Large intestine (tissue), 3 donors: ENCODE results near the gene CSNK1D. TPM values are rescaled to one million over a fixed set of nuclear protein-coding genes. Genes with fewer than 3 reads are reported as not detected.

Source experiments
- DNase-seq, 2 donors: peaks; one replicate each; pipeline versions ENCODE4 v3.0.0 to v3.0.0-alpha.2; 2013
- H3K27ac ChIP-seq: one replicate; pipeline ENCODE4 v1.5.1; 2013; ENCODE audit warnings: low read length
- H3K27me3 ChIP-seq: 2 replicates; pipeline ENCODE4 v1.6.1; 2013; ENCODE audit warnings: low read length; ENCODE audit not compliant: control insufficient read depth, insufficient read depth
- H3K36me3 ChIP-seq: 2 replicates; pipeline ENCODE4 v1.6.1; 2013; ENCODE audit warnings: low read length; ENCODE audit not compliant: control insufficient read depth, insufficient read depth
- H3K4me1 ChIP-seq: one replicate; pipeline ENCODE4 v1.6.1; 2013; ENCODE audit warnings: low read length; ENCODE audit not compliant: control insufficient read depth, insufficient read depth
- H3K4me3 ChIP-seq: one replicate; pipeline ENCODE4 v1.5.1; 2013; ENCODE audit warnings: low read length
- H3K9me3 ChIP-seq: one replicate; pipeline ENCODE4 v1.6.1; 2013; ENCODE audit warnings: mild to moderate bottlenecking, low read depth, low read length, moderate library complexity; ENCODE audit not compliant: control insufficient read depth
- WGBS: methylation state at CpG from one replicate; pipeline ENCODE4 v1.1.5; 2013; ENCODE audit warnings: low lambda C conversion rate; ENCODE audit not compliant: insufficient coverage; 5-methylcytosine and 5-hydroxymethylcytosine counted together
- polyA plus RNA-seq: library from polyadenylated mRNA; unstranded; fragments of 120-200 nt; gene quantifications from one replicate; pipeline ENCODE4 v1.2.1, GENCODE V29; 2013

Gene CSNK1D
- polyA plus RNA-seq, 1 donor, result 147 TPM

DNA sequence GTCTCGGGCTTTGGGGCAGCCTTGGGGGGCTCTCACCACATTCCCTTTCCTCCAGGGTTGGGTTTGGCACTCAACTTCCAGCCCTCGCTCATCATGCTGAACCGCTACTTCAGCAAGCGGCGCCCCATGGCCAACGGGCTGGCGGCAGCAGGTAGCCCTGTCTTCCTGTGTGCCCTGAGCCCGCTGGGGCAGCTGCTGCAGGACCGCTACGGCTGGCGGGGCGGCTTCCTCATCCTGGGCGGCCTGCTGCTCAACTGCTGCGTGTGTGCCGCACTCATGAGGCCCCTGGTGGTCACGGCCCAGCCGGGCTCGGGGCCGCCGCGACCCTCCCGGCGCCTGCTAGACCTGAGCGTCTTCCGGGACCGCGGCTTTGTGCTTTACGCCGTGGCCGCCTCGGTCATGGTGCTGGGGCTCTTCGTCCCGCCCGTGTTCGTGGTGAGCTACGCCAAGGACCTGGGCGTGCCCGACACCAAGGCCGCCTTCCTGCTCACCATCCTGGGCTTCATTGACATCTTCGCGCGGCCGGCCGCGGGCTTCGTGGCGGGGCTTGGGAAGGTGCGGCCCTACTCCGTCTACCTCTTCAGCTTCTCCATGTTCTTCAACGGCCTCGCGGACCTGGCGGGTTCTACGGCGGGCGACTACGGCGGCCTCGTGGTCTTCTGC lies 36.3 kb downstream of the CSNK1D start:
- WGBS, result no CpG with 5 or more reads among the region's 59 CpGs
- Histone ChIP-seq H3K4me3 (no peak overlapping the region), H3K36me3 (peaks cover 31% of the 10 kb centered on the region), H3K9me3 (peaks cover 5% of the 10 kb centered on the region), H3K27me3 (no peaks in the 10 kb centered on the region), H3K4me1 (peaks cover 54% of the 10 kb centered on the region), H3K27ac (no peak overlapping the region)
- DNase-seq, result no peak

DNA sequence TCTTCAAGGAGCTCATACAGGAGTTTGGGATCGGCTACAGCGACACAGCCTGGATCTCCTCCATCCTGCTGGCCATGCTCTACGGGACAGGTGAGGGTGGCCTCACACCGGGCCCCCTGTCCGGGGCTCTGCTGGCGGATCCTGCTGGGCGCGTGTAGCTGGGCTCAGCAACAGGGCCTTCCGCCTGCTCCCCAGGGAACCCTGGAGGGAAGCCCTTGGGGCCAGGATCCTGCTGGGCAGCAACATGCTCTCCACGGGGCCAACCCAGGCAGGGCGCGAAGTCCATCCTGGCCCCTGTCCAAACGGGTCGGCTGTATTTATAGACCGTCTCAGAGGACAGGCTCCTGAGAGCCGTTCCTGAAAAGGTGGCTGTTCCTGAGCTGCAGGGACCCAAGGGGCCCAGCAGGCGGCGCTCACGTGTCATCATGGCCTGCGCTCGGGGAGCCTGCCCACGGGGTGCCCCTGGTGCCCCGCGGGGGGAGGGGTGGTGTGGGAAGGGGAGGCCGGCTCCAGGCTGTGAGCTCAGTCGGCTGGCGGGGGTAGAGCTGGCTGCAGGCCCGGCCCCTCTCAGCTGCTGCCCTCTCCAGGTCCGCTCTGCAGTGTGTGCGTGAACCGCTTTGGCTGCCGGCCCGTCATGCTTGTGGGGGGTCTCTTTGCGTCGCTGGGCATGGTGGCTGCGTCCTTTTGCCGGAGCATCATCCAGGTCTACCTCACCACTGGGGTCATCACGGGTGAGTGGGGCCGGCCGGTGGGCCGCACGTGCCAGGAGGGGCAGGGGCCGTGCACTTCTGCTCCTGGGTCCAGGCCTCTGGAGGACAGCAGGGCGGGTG lies 37.1 kb downstream of the CSNK1D start:
- H3K27ac ChIP-seq, result peak overlapping the region; percentile 93
- no CpG with 5 or more reads among the region's 44 CpGs for WGBS
- H3K27me3 ChIP-seq, result no peaks in the 10 kb centered on the region
- H3K4me3 ChIP-seq, result peak overlapping the region; percentile 17
- peak; percentile 74 to 83 for DNase-seq
- H3K9me3 ChIP-seq, result peaks cover 5% of the 10 kb centered on the region
- H3K4me1 ChIP-seq, result peaks cover 53% of the 10 kb centered on the region
- H3K36me3 ChIP-seq, result peaks cover 25% of the 10 kb centered on the region

DNA sequence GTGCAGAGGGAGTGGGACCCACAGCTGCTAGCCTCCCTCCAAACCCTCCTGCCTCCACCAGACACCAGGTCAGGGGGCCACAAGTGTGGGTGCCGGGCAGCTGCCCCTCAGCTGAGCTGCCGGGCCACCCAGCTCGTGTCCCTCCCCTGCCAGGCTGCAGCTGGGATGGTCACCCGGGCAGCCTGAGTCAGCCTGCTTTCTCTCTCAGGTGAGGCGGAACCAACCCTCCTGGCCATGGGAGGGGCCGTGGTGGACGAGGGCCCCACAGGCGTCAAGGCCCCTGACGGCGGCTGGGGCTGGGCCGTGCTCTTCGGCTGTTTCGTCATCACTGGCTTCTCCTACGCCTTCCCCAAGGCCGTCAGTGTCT lies 37.7 kb downstream of the CSNK1D start:
- peaks cover 5% of the 10 kb centered on the region for H3K9me3 ChIP-seq
- H3K4me3 ChIP-seq, result peak overlapping the region; percentile 17
- H3K27ac ChIP-seq, result peak overlapping the region; percentile 93
- H3K4me1 ChIP-seq, result peaks cover 52% of the 10 kb centered on the region
- peak; percentile 83 to 87 for DNase-seq
- peaks cover 22% of the 10 kb centered on the region for H3K36me3 ChIP-seq
- H3K27me3 ChIP-seq, result no peaks in the 10 kb centered on the region
- WGBS, result no CpG with 5 or more reads among the region's 15 CpGs

DNA sequence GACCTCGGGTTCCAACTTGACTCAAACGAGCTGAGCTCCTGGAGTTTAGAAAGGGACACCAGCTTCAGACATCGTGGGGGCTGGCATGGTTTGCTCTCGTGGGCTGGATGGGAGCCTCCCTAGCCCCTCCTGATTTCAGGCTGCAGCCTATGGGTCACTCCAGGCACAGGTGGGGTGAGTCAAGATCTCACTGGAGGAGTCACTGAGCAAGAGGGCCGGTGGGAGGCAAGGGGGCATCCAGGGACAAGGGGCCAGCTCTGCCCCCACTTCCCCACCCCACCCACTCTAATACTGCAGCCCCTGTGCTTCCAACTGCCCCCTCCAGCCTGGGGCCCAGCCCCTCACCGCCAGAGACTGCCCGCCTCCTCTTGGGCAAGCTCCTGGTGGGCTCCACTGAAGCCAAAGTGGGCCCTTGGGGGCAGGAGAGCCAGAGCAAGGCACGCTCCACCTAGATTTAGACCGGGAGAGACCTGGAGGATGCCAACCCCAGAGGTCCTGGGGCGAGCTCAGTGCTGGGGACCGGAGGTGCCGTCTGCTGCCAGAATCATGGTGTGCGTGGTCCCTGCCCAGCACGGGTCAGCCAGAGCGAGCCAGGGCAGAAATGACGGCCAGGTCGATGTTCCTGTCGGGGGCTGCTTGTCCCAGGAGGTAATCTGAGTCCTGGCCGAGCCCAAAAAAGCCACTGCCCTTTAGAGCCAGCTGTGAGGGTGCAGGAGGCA lies 38.3 kb downstream of the CSNK1D start:
- peaks cover 53% of the 10 kb centered on the region for H3K4me1 ChIP-seq
- no peak for DNase-seq
- peaks cover 11% of the 10 kb centered on the region for H3K9me3 ChIP-seq
- no CpG with 5 or more reads among the region's 19 CpGs for WGBS
- H3K27me3 ChIP-seq, result peaks cover under 1% of the 10 kb centered on the region
- H3K4me3 ChIP-seq, result no peak overlapping the region
- peak overlapping the region; percentile 93 for H3K27ac ChIP-seq
- peaks cover 18% of the 10 kb centered on the region for H3K36me3 ChIP-seq

DNA sequence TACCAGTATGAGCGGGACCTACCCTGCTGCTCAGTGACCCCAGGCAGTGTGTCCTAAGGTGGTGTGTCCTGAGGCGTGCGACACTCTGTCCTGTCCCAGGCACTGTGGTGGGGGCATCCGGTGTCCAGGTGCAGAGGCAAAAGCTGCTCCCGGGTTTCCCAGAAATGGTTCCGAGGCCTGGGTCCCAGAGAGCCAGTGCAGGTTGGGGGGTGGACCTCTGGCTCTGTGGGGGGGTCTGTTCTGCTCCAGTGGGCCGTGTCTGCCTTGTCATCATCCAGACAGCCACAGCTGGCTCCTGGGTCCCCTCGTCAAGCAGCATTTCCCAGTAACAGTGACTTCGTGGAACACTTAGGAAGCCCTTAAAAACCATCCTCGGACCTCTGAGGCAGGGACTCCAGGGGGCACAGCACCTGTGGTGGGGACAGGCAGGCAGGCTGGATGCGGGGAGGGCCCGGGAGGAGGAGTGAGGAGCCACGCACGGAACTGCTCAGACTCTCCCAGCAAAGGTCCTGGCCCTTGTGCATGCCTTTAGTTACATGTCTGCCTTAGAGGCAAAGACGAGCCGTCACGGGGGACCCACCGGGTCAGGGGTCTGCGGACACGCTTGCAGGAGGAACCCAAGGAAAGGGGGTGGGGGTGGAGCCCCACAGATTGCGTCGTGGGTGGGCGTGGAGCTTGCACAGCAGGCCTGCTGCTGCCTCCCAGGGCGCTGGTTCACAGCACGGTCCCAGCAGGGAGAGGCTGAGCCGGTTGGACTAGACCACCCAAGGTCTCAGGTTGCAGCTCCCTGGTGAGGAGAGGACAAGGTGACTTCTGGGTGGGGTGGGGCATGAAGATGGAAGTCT lies 39.1 kb downstream of the CSNK1D start:
- H3K27ac ChIP-seq, result no peak overlapping the region
- H3K4me1 ChIP-seq, result peaks cover 58% of the 10 kb centered on the region
- peaks cover 13% of the 10 kb centered on the region for H3K9me3 ChIP-seq
- H3K36me3 ChIP-seq, result peaks cover 12% of the 10 kb centered on the region
- peaks cover 4% of the 10 kb centered on the region for H3K27me3 ChIP-seq
- DNase-seq, result peak in 1 of 2 donors; percentile 49
- WGBS, result no CpG with 5 or more reads among the region's 26 CpGs
- H3K4me3 ChIP-seq, result no peak overlapping the region

DNA sequence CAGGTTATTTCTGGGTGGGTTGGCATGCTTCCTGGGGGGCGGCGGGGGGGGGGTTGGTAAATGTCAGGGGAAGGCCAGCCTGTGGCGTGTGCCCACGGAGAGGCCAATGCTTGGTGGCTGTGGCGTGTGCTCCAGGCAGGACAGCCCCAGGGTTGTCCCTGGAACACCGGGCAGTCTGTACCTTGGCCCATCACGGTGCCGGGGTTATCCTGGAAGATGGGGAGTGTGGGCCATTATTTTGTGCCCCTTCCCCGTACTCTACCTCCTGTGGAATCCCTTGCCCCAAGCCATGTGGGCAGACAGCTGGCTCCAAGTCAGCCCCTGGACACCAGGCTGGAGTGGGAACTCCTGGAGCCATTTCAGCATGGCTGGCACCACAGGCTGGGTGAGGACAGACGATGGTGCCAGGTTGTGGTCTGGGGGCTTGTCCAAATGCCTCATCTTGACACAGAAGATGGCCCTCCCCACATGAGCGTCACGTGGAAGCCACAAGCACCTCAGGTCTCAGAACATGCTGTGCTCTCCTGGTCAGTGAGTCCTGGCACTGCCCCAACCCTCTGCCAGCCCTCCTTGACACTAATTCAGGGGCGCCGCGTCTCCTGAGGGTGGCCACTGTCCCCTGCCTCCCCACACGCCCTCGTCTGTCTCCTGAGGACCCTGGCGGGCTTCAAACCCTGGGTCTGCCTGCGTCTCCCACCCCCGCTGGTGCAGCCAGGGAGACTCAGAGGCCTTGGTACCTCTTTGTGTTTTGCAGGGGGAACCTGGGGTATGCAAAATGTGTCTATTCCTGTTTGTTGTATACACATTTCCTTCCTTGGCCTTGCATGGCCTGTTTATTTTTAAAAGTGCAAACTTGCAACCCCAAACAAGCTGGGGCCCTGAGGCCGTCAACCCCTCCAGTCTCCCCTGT lies 40.4 kb downstream of the CSNK1D start:
- H3K4me3 ChIP-seq, result no peak overlapping the region
- no peak for DNase-seq
- WGBS, result no CpG with 5 or more reads among the region's 21 CpGs
- peaks cover 11% of the 10 kb centered on the region for H3K27me3 ChIP-seq
- H3K9me3 ChIP-seq, result peaks cover 13% of the 10 kb centered on the region
- no peak overlapping the region for H3K27ac ChIP-seq
- peaks cover 57% of the 10 kb centered on the region for H3K4me1 ChIP-seq
- H3K36me3 ChIP-seq, result peaks cover 10% of the 10 kb centered on the region

DNA sequence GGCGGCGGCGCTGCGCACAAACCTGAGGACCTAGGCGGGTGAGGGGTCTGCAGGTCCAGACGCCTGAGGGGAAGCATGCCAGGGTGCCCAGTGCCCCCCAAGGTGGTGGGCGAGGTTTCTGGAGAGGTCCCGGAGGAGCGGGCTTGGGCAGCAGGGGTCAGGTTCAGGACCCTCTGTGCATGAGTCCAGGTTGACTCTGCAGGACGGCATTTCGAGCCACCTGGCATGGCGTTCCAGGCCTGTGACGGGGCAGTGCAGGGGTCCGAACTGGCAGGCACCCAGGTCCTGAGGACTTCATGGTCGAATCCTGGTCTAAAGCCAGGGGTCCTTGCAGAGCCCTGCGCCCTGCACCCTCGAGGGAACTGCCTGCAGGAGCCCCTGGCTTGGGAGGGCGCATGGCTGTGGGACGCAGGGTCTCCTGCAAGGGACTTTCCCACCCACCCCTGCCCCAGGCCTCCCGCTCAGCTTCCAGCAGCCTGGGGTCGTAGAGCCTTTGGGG lies 41.1 kb downstream of the CSNK1D start:
- H3K4me3 ChIP-seq, result peak overlapping the region; percentile 79
- no peak for DNase-seq
- peak overlapping the region; percentile 78 for H3K27ac ChIP-seq
- peaks cover 5% of the 10 kb centered on the region for H3K36me3 ChIP-seq
- H3K4me1 ChIP-seq, result peaks cover 61% of the 10 kb centered on the region
- no CpG with 5 or more reads among the region's 21 CpGs for WGBS
- H3K9me3 ChIP-seq, result peaks cover 13% of the 10 kb centered on the region
- H3K27me3 ChIP-seq, result peaks cover 14% of the 10 kb centered on the region

DNA sequence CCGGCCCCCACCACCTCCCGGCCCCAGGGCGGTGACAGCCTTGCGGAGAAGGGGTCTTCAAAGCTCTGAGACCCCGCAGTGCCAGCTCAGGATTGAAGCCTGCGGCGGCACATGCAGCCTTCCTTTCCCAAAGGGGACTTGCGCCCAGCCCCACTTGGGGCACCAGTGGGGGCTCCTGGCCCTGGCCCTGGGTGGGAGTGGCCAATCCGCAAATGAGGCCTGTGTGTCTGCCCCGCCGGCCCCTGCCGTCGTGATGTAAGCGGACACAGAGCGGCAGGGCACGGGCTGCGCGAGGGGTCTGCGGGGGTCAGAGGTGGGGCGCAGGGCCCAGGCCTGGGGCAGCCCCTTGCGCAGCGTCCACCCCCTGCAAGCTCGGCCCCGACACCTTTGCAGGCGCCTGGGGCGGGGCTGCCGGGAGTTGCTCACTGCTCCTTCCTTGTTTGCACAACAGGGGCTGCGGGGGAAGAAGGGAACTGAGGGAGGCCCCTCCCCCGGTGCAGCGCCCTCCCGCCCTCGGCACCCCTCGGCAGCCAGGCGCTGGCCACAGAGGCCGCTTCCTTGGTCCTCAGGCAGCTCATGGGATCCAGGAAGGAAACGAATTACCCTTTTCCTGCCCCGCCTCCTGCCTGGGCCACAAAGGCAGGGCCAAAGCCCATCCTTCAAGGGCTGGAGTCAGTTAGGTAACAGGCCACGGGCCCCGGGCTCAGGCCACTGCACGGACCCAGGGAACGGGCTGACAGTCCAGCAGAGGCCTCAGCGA lies 41.8 kb downstream of the CSNK1D start:
- Histone ChIP-seq H3K36me3 (no peaks in the 10 kb centered on the region), H3K4me1 (peaks cover 57% of the 10 kb centered on the region), H3K27ac (peak overlapping the region; percentile 78), H3K9me3 (peaks cover 13% of the 10 kb centered on the region), H3K27me3 (peaks cover 14% of the 10 kb centered on the region), H3K4me3 (peak overlapping the region; percentile 79)
- DNase-seq, result peak; percentile 82 to 87
- WGBS, result no CpG with 5 or more reads among the region's 42 CpGs

DNA sequence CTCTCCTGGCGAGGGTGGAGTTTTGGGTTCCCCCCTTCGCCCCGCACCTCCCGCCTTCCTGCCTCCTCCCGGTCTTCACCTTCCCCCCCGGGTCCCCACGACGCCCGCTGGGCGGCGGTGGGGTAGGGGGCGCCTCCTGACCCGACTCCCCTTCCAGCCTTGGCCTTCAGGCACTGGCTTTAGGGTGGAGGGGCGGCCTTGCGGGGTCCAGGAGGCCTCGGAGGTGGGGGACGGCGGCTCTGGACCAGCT lies 42.3 kb downstream of the CSNK1D start:
- no CpG with 5 or more reads among the region's 18 CpGs for WGBS
- H3K9me3 ChIP-seq, result peaks cover 9% of the 10 kb centered on the region
- H3K36me3 ChIP-seq, result no peaks in the 10 kb centered on the region
- H3K27ac ChIP-seq, result peak overlapping the region; percentile 78
- no peak for DNase-seq
- peak overlapping the region; percentile 79 for H3K4me3 ChIP-seq
- peaks cover 14% of the 10 kb centered on the region for H3K27me3 ChIP-seq
- peaks cover 52% of the 10 kb centered on the region for H3K4me1 ChIP-seq
